ENCODE data around the gene IYD. TPM values are rescaled to one million over a fixed set of nuclear protein-coding genes. Genes with fewer than 3 reads are reported as not detected.

Gene IYD
- total and polyA plus RNA-seq, 9 donors: not detected

GRCh38 chr6:150392452-150393220 lies 23.8 kb downstream of the IYD start:
- 88 to 96% (median 93%) methylated on average over 12 of the region's 12 CpGs for WGBS, 3 donors
- Histone ChIP-seq H3K36me3 (no peaks in the 10 kb centered on the region), H3K9me3 (no peaks in the 10 kb centered on the region), H3K27ac (no peak overlapping the region), H3K4me3 (no peak overlapping the region), H3K4me1 (ENCODE audit: insufficient read depth) (no peaks in the 10 kb centered on the region), H3K27me3 (no peaks in the 10 kb centered on the region)
- TF ChIP-seq CTCF (IDR thresholded peaks at IDR 0.05): no peak
- intact Hi-C loops (cut with DNase I): loop anchor here in 1 of 4 donors (10.0 kb wide), 1 partner anchor 308 kb away; no protein-coding TSS in a partner anchor
- DNase-seq: no peak

GRCh38 chr6:150394053-150394898 lies 25.5 kb downstream of the IYD start:
- H3K27ac ChIP-seq: no peak overlapping the region
- no peak for DNase-seq
- TF ChIP-seq POLR2A (IDR thresholded peaks at IDR 0.05) (no peak), CTCF (IDR thresholded peaks at IDR 0.05) (no peak), EP300 (IDR thresholded peaks at IDR 0.05) (no peak)
- intact Hi-C loops (cut with DNase I): loop anchor here in 1 of 4 donors (10.0 kb wide), 1 partner anchor 309 kb away; no protein-coding TSS in a partner anchor
- no peaks in the 10 kb centered on the region for H3K9me3 ChIP-seq
- WGBS, 3 donors: 88 to 93% (median 92%) methylated on average over 6 of the region's 6 CpGs
- no peaks in the 10 kb centered on the region for H3K36me3 ChIP-seq
- H3K4me3 ChIP-seq: no peak overlapping the region
- no peaks in the 10 kb centered on the region for H3K27me3 ChIP-seq
- H3K4me1 ChIP-seq (ENCODE audit: insufficient read depth): no peaks in the 10 kb centered on the region

GRCh38 chr6:150394899-150395295 lies 26.1 kb downstream of the IYD start:
- 81 to 90% (median 88%) methylated on average over 3 of the region's 3 CpGs for WGBS, 3 donors
- no peaks in the 10 kb centered on the region for H3K36me3 ChIP-seq
- no peak for TF ChIP-seq CTCF (IDR thresholded peaks at IDR 0.05)
- TF ChIP-seq POLR2A (IDR thresholded peaks at IDR 0.05): no peak
- no peaks in the 10 kb centered on the region for H3K4me1 ChIP-seq (ENCODE audit: insufficient read depth)
- no peaks in the 10 kb centered on the region for H3K9me3 ChIP-seq
- no peak overlapping the region for H3K4me3 ChIP-seq
- H3K27ac ChIP-seq: no peak overlapping the region
- intact Hi-C loops (cut with DNase I): loop anchor here in 1 of 4 donors (10.0 kb wide), 1 partner anchor 310 kb away; no protein-coding TSS in a partner anchor
- no peaks in the 10 kb centered on the region for H3K27me3 ChIP-seq
- no peak for DNase-seq

- peak in 1 of 3 donors; percentile 48 for TF ChIP-seq CTCF (IDR thresholded peaks at IDR 0.05)
- no peak for TF ChIP-seq POLR2A (IDR thresholded peaks at IDR 0.05)
- intact Hi-C loops (cut with DNase I): loop anchor here in 1 of 4 donors (10.0 kb wide), 1 partner anchor 311 kb away; no protein-coding TSS in a partner anchor
- Histone ChIP-seq H3K36me3 (no peaks in the 10 kb centered on the region), H3K27ac (no peak overlapping the region), H3K27me3 (no peaks in the 10 kb centered on the region), H3K4me3 (no peak overlapping the region), H3K9me3 (no peaks in the 10 kb centered on the region), H3K4me1 (ENCODE audit: insufficient read depth) (no peaks in the 10 kb centered on the region)
- peak in 2 of 5 donors; percentile 30 to 49 for DNase-seq
- 41 to 54% (median 47%) methylated on average over 12 of the region's 12 CpGs for WGBS, 3 donors
Measured at GRCh38 chr6:150395388-150396009, 26.7 kb downstream of the IYD start.

Data from ovary (tissue), 9 donors.